Transverse colon (tissue), 4 donors: ENCODE results near the gene USP7. TPM values are rescaled to one million over a fixed set of nuclear protein-coding genes. Genes with fewer than 3 reads are reported as not detected.
A peak's percentile ranks its signal among the peaks of the same experiment; 100 is the strongest.

ENCODE experiments used
- DNase-seq: peaks from one replicate; pipeline ENCODE4 v3.0.0-alpha.2; 2019
- H3K27ac ChIP-seq, 4 donors: fragments of 200-600 bp; sonication (generic); 2 replicates each; pipeline ENCODE4 v1.5.1; 2016 to 2018; ENCODE audit warnings: inconsistent platforms in 4 of 4
- H3K27me3 ChIP-seq: fragments of 200-600 bp; sonication (generic); 2 replicates; pipeline ENCODE4 v1.5.1; 2017; ENCODE audit warnings: inconsistent platforms
- H3K36me3 ChIP-seq, 4 donors: fragments of 200-600 bp; sonication (generic); 2 replicates each; pipeline ENCODE4 v1.5.1; 2017 to 2019; ENCODE audit warnings: inconsistent platforms in 4 of 4
- H3K4me1 ChIP-seq, 4 donors: fragments of 200-600 bp; sonication (generic); 2 replicates each; pipeline ENCODE4 v1.5.1; 2017 to 2020; ENCODE audit warnings: inconsistent platforms in 4 of 4
- H3K4me3 ChIP-seq, 4 donors: fragments of 200-600 bp; sonication (generic); 1 replicate in 1 of 4; 2 replicates in 3 of 4; pipeline versions ENCODE4 v1.5.1 to v1.6.1; 2017 to 2019; ENCODE audit warnings: inconsistent platforms in 4 of 4
- H3K9me3 ChIP-seq, 2 donors: fragments of 200-600 bp; sonication (generic); 2 replicates each; pipeline ENCODE4 v1.5.1; 2017 to 2019; ENCODE audit warnings: inconsistent platforms in 2 of 2
- EP300 ChIP-seq: sonication (generic); formaldehyde crosslinking; IDR thresholded peaks from one replicate; pipeline ENCODE4 v1.6.1; 2017; ENCODE audit warnings: antibody characterized with exemption, low read depth
- POLR2A ChIP-seq: fragments of 450-650 bp; IDR thresholded peaks from one replicate; pipeline ENCODE4 v1.6.1; 2016; ENCODE audit warnings: antibody characterized with exemption, mild to moderate bottlenecking, moderate library complexity
- POLR2AphosphoS5 ChIP-seq, 3 donors: sonication (generic); formaldehyde crosslinking; IDR thresholded peaks; one replicate each; pipeline ENCODE4 v1.6.1; 2016; ENCODE audit warnings: antibody characterized with exemption in 3 of 3
- WGBS, 2 donors: methylation state at CpG; one replicate each; pipeline ENCODE4 v1.1.5; 2018; ENCODE audit warnings: low coverage in 1 of 2; 5-methylcytosine and 5-hydroxymethylcytosine counted together
- in situ Hi-C, 4 donors: fragments of 200-750 bp; cut with MboI; loops; one replicate each; pipeline versions ENCODE4 v1.15.0 to v1.15.1; 2017; ENCODE audit warnings: low sequenced_read_pairs in 3 of 4, low pct_ligation_motif_present in 1 of 4, low pct_unique_long_range_greater_than_20kb in 1 of 4
- intact Hi-C: fragments of 100-400 bp; cut with DNase I; formaldehyde crosslinking; loops from one replicate; pipeline ENCODE4 v1.15.1; 2023; ENCODE audit warnings: low total_unique reads
- total RNA-seq, 4 donors: library from RNA; depleted of rRNA; stranded (reverse); fragments of >200 nt; gene quantifications; one replicate each; pipeline ENCODE4 v1.1.0, GENCODE V29; 2016
- TF ChIP-seq, protein P1 (sequence below), 5 experiments: fragments of 200-600 bp in 3 of 5; fragments of 450-650 bp in 2 of 5; sonication (generic) in 3 of 5; IDR thresholded peaks; 1 replicate in 2 of 5; 2 replicates in 3 of 5; pipeline ENCODE4 v1.5.1; 2016 to 2017; ENCODE audit warnings: antibody characterized with exemption in 5 of 5, inconsistent platforms in 3 of 5, mild to moderate bottlenecking in 2 of 5, moderate library complexity in 1 of 5

USP7 gene
- total RNA-seq, 4 donors from 2014 or later: 72.9 to 419 (median 158) TPM

DNA sequence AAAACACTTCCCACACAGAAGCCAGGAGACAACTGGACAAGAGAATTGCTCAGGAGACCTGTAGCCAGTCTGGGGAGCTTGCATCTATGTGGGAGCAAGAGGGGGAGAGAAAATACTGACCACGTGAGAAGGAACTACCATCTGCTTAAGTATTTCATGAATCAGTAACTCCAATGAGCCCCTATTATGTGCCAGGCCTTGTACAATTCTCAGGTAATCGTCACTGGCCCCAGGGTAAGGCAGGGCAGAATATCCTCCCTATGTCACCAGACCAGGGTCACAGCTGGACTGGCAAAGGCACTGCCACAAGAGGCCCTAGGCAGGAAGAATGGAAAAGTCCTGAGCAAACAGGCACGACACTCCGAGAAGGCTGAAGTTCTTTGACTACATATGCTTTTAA lies 25.9 kb downstream of the USP7 start:
- TF ChIP-seq POLR2A: no peak
- H3K4me3 ChIP-seq: no peak overlapping the region
- H3K9me3 ChIP-seq: no peaks in the 10 kb centered on the region
- in situ Hi-C loops (no loop called here), intact Hi-C loops (no loop called here)
- peaks cover 16 to 88% (median 49%) of the 10 kb centered on the region in 4 donors for H3K4me1 ChIP-seq
- no peaks in the 10 kb centered on the region for H3K36me3 ChIP-seq
- no peak for DNase-seq
- no peaks in the 10 kb centered on the region for H3K27me3 ChIP-seq
- 40 to 67% methylated on average over 1 to 4 of the region's 4 CpGs for WGBS, 2 donors
- no peak overlapping the region for H3K27ac ChIP-seq

DNA sequence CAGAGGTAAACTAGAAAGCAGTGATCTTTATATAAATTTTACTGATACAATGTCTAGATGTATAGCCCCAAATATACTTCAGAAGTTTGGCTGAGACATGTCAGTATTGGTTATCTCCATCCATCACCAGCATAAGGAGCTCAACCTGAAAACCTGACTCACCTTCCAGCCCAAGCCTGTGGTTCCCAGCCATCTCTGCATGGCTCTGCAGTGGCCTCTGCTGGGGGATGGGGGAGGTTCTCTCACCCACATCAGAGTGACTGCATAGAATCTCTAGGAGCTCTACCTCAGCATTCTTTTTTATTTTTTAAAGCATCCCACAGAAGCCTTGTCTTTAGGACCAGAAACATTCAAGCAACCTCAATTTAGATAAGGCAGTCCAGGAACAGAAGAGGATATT lies 27.3 kb downstream of the USP7 start:
- Histone ChIP-seq H3K27me3 (no peaks in the 10 kb centered on the region), H3K27ac (no peak overlapping the region), H3K4me3 (no peak overlapping the region), H3K36me3 (no peaks in the 10 kb centered on the region), H3K9me3 (no peaks in the 10 kb centered on the region), H3K4me1 (peaks cover 4 to 76% (median 37%) of the 10 kb centered on the region in 4 donors)
- DNase-seq: peak; percentile 66
- in situ Hi-C loops (no loop called here), intact Hi-C loops (no loop called here)
- TF ChIP-seq EP300 (no peak), POLR2A (no peak), POLR2AphosphoS5 (IDR thresholded peaks at IDR 0.05) (no peak)
- TF ChIP-seq, protein P1, sequence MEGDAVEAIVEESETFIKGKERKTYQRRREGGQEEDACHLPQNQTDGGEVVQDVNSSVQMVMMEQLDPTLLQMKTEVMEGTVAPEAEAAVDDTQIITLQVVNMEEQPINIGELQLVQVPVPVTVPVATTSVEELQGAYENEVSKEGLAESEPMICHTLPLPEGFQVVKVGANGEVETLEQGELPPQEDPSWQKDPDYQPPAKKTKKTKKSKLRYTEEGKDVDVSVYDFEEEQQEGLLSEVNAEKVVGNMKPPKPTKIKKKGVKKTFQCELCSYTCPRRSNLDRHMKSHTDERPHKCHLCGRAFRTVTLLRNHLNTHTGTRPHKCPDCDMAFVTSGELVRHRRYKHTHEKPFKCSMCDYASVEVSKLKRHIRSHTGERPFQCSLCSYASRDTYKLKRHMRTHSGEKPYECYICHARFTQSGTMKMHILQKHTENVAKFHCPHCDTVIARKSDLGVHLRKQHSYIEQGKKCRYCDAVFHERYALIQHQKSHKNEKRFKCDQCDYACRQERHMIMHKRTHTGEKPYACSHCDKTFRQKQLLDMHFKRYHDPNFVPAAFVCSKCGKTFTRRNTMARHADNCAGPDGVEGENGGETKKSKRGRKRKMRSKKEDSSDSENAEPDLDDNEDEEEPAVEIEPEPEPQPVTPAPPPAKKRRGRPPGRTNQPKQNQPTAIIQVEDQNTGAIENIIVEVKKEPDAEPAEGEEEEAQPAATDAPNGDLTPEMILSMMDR (IDR thresholded peaks at IDR 0.05): peak; percentile 46 to 54 (median 52)

DNA sequence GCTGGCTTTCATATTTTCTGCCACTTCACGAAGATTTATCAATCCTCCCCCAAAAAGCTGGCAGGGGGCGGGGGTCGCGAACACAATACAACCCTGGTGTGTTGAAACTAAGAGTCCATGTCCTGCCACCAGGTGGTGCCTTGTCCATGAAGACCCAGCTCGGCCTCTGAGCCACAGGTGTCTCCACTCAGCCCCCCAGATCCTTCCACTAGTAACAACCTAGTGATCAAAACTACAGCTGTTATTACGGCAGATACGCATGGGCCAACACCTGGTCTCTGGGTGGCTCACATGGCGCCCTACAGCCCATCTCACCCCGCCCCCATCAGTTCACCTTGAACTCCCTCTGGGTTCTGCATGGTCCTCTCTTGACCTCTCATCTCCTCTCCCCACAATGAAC lies 27.7 kb downstream of the USP7 start:
- H3K4me1 ChIP-seq: peaks cover 4 to 73% (median 35%) of the 10 kb centered on the region in 4 donors
- no peak for TF ChIP-seq POLR2A
- TF ChIP-seq, protein P1 (IDR thresholded peaks at IDR 0.05): peak in 1 of 5 experiments; percentile 1
- DNase-seq: peak; percentile 25
- in situ Hi-C loops: no loop called here
- H3K27me3 ChIP-seq: no peaks in the 10 kb centered on the region
- no peak overlapping the region for H3K4me3 ChIP-seq
- intact Hi-C loops: no loop called here
- H3K9me3 ChIP-seq: no peaks in the 10 kb centered on the region
- H3K36me3 ChIP-seq: no peaks in the 10 kb centered on the region
- 40 to 76% methylated on average over 1 to 9 of the region's 9 CpGs for WGBS, 2 donors
- H3K27ac ChIP-seq: no peak overlapping the region

DNA sequence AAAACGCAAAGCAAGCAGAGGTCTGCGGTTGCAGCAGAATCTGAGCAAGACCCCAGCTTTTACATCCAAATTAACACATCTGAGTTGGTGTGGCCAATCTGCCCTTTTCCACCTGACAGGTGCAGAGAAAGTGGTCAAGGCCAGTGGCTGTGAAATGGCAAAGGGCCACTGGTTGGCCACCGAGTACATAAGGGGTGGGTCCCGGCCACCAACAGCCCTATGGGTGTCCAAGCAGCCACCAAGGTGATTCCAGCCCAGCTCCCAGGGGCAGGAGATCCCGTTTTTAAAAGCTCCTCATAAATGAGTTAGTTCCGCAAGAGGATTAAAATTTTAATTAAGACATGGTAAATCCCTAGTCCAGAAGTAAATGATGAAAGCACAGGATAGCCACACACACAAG lies 29.1 kb downstream of the USP7 start:
- intact Hi-C loops: no loop called here
- peaks cover 4 to 60% (median 25%) of the 10 kb centered on the region in 4 donors for H3K4me1 ChIP-seq
- H3K36me3 ChIP-seq: no peaks in the 10 kb centered on the region
- no peak overlapping the region for H3K4me3 ChIP-seq
- no peak for DNase-seq
- WGBS, 2 donors: 71 to 92% methylated on average over 2 to 6 of the region's 6 CpGs
- no peak overlapping the region for H3K27ac ChIP-seq
- in situ Hi-C loops: no loop called here
- no peaks in the 10 kb centered on the region for H3K9me3 ChIP-seq
- no peak for TF ChIP-seq POLR2AphosphoS5 (IDR thresholded peaks at IDR 0.05)
- no peaks in the 10 kb centered on the region for H3K27me3 ChIP-seq

DNA sequence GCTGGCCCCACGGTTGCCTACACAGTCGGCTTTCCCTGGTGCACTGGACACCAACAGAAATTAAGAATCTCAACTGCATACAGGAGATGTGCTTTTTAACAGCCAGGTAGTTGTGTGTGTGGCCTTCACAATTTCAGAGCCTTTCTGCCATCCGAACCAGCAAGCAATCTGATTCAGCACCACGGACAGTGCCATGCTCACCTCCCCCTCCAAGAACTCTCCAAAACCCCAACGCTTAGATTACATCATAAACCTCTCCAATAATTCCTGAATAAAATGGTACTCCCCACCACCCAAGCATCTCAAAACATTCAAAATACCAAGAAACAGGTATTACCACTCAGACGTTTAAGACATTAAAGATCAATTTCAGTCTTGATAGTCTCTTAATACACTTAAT lies 31.8 kb downstream of the USP7 start:
- no peak for TF ChIP-seq POLR2A
- no peak for TF ChIP-seq EP300
- TF ChIP-seq POLR2AphosphoS5 (IDR thresholded peaks at IDR 0.05): no peak
- DNase-seq: peak; percentile 50
- in situ Hi-C loops (no loop called here), intact Hi-C loops (no loop called here)
- H3K36me3 ChIP-seq: peaks cover 0 to 4% (median 0%) of the 10 kb centered on the region in 4 donors
- WGBS, 2 donors: 17 to 45% methylated on average over 1 to 6 of the region's 6 CpGs
- no peak overlapping the region for H3K27ac ChIP-seq
- peaks cover 4 to 55% (median 24%) of the 10 kb centered on the region in 4 donors for H3K4me1 ChIP-seq
- no peaks in the 10 kb centered on the region for H3K27me3 ChIP-seq
- H3K9me3 ChIP-seq: no peaks in the 10 kb centered on the region
- H3K4me3 ChIP-seq: no peak overlapping the region
